ENCODE measurements around the gene DUS2. TPM values are rescaled to one million over a fixed set of nuclear protein-coding genes. Genes with fewer than 3 reads are reported as not detected.
"Not testable (repeated sequence)": the region's sequence is repeated elsewhere in the genome, so short reads cannot be mapped to it uniquely, and the experiment has no call there.

DUS2 gene
- total RNA-seq, 4 donors from 2014 or later: 8.4 to 12.5 (median 9.7) TPM

DNA sequence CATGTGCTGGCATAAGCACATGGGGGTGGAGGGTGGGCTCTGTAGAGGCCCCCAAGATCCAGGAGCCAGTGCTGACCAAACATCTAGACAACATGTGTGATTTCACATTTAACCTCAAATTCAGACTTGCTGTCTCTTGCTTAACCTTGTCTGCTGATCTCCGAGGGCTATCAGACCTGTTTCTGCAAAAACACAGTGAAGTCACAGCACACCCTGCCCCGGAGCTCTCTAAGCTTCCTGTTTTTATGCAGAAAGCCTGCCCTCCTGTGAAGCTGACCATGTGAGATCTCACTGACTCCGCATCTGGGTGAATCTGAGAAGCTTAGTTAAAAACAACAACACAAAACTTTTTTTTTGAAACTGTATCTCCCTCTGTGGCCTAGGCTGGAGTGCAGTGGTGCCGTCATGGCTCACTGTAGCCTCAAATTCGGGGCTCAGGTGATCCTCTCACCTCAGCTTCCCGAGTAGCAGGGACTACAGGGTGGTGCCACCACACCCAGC, 17.2 kb upstream of the DUS2 start:
- no peak for TF ChIP-seq POLR2A (IDR thresholded peaks at IDR 0.05; ENCODE audit: low read depth)
- no peak for TF ChIP-seq EP300 (IDR thresholded peaks at IDR 0.05)
- TF ChIP-seq POLR2AphosphoS5 (IDR thresholded peaks at IDR 0.05): peak in 1 of 2 donors; percentile 28
- Histone ChIP-seq H3K27ac (replicated peaks in 1 of 4) (peak overlapping the region; percentile 19 to 44 (median 21)), H3K4me3 (no peak overlapping the region), H3K9me3 (no peaks in the 10 kb centered on the region), H3K27me3 (peaks cover 0 to 3% (median 0%) of the 10 kb centered on the region in 4 donors), H3K4me1 (peaks cover 0 to 2% (median 0%) of the 10 kb centered on the region in 4 donors), H3K36me3 (no peaks in the 10 kb centered on the region)
- 52% methylated on average over 6 of the region's 6 CpGs for WGBS
- no peak for DNase-seq (ENCODE audit: extremely low spot score)
- intact Hi-C loops (cut with DNase I): no loop called here

DNA sequence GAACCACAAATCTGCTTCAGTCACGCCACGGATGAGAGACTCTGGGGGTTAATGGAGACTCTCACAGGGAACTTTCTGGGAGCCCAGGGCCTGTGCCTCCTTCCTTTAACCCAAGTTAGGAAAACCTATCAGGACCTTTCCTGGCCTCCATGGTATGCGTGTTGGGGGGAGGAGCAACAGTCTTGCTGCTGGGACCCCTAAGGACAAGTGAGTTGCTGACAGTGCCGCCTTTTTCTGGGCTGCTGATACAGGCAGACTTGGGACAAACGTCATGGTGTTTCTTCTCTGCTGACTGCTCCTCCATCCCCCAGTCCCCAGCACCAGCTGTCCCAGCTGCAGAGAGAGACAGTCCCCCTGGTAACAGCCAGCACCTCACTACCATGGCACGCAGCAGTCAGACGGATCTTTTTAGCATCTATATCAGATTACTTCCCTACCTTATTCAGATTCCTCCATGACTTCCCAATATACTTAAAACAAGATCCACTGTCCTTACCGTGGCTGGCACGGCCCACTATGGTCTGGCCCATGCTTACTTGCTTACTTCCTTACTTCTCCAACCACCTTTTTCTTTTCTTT, 13.8 kb upstream of the DUS2 start:
- Histone ChIP-seq H3K4me3 (no peak overlapping the region), H3K27me3 (peaks cover 0 to 8% (median 0%) of the 10 kb centered on the region in 4 donors), H3K4me1 (no peaks in the 10 kb centered on the region), H3K9me3 (no peaks in the 10 kb centered on the region), H3K27ac (replicated peaks in 1 of 4) (no peak overlapping the region), H3K36me3 (no peaks in the 10 kb centered on the region)
- intact Hi-C loops (cut with DNase I): no loop called here
- no peak for DNase-seq (ENCODE audit: extremely low spot score)
- TF ChIP-seq POLR2A (IDR thresholded peaks at IDR 0.05; ENCODE audit: low read depth) (no peak), EP300 (IDR thresholded peaks at IDR 0.05) (no peak)
- WGBS: 55% methylated on average over 9 of the region's 9 CpGs

DNA sequence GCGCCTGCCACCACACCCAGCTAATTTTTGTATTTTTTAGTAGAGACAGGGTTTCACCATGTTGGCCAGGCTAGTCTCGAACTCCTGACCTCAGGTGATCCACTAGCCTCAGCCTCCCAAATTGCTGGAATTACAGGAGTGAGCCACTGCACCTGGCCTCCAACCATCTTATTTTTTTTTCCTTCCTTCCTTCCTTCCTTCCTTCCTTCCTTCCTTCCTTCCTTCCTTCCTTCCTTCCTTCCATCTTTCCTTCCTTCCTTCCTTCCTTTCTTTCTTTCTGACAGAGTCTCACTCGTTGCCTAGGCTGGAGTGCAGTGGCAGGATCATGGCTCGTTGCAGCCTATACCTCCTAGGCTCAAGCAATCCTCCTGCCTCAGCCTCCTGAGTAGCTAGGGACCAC, 13.2 kb upstream of the DUS2 start:
- WGBS: 88% methylated on average over 4 of the region's 4 CpGs
- intact Hi-C loops (cut with DNase I); H3K27me3 ChIP-seq: not testable (repeated sequence)

DNA sequence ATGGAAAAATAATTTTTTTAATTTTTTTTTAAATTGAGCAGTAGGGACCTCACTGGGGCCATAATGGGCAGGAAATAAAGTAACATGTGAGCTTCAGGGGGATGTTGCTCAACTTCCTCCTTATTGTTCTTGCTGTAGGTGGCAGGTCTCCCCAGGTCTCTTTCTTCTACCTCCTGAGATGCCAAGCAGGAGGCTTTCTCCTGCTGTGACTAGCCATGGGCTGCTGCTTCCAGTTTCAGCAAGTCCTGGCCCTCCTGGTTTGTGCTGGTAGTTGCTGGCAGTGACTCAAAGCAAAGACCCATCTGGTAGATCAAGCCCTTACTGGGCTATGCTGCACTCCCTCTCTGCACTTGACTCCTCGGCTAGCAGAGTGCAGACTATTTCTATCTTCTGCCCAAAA, 9.6 kb upstream of the DUS2 start:
- Histone ChIP-seq H3K27me3 (peaks cover 0 to 8% (median 0%) of the 10 kb centered on the region in 4 donors), H3K4me3 (no peak overlapping the region), H3K9me3 (no peaks in the 10 kb centered on the region), H3K27ac (replicated peaks in 1 of 4) (peak overlapping the region in 1 of 4 donors; percentile 13), H3K4me1 (no peaks in the 10 kb centered on the region), H3K36me3 (no peaks in the 10 kb centered on the region)
- TF ChIP-seq POLR2AphosphoS5 (IDR thresholded peaks at IDR 0.05) (no peak), POLR2A (IDR thresholded peaks at IDR 0.05; ENCODE audit: low read depth) (no peak), EP300 (IDR thresholded peaks at IDR 0.05) (no peak)
- TF ChIP-seq, protein P1, sequence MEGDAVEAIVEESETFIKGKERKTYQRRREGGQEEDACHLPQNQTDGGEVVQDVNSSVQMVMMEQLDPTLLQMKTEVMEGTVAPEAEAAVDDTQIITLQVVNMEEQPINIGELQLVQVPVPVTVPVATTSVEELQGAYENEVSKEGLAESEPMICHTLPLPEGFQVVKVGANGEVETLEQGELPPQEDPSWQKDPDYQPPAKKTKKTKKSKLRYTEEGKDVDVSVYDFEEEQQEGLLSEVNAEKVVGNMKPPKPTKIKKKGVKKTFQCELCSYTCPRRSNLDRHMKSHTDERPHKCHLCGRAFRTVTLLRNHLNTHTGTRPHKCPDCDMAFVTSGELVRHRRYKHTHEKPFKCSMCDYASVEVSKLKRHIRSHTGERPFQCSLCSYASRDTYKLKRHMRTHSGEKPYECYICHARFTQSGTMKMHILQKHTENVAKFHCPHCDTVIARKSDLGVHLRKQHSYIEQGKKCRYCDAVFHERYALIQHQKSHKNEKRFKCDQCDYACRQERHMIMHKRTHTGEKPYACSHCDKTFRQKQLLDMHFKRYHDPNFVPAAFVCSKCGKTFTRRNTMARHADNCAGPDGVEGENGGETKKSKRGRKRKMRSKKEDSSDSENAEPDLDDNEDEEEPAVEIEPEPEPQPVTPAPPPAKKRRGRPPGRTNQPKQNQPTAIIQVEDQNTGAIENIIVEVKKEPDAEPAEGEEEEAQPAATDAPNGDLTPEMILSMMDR (IDR thresholded peaks at IDR 0.05): no peak
- intact Hi-C loops (cut with DNase I): no loop called here
- no peak for DNase-seq (ENCODE audit: extremely low spot score)
- WGBS: 80% methylated on average over 1 of the region's 1 CpG

More for the DNA sequence above, 13.2 kb upstream of the DUS2 start:
- not testable (repeated sequence) for DNase-seq (ENCODE audit: extremely low spot score); H3K36me3 ChIP-seq; H3K9me3 ChIP-seq; H3K4me3 ChIP-seq; H3K4me1 ChIP-seq; H3K27ac ChIP-seq (replicated peaks in 1 of 4)

DNA sequence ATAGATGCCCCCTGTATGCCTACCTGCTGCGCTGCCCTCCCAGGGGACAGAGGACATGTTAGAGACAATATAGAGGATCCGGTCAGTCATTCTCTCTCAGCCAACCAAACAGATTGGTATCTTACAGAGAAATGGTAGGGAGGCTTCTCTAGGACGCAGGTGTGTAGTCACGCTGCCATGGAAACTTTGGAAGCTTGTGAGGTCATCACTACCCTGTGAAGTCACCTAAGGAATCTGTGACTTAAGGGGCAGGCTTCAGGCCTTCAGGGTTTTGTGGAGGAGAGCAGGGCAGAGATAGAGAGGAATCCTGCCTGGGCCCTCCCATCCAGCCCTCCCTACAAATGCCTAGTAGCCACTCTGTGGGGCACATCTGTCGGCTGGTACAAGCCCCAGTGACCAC, 7.4 kb upstream of the DUS2 start, which contains the start of gene DPEP2NB:
Gene DPEP2NB (minus strand): TSS at position 231 of the 400 bp plus-strand sequence. CDS start 141 bp downstream, at position 90.
- intact Hi-C loops (cut with DNase I): no loop called here
- no peak for DNase-seq (ENCODE audit: extremely low spot score)
- no peak within 1 kb of the TSS for H3K27ac ChIP-seq (replicated peaks in 1 of 4)
- H3K36me3 ChIP-seq: no peaks in the 10 kb centered on the region
- TF ChIP-seq POLR2A (IDR thresholded peaks at IDR 0.05; ENCODE audit: low read depth) (no peak), POLR2AphosphoS5 (IDR thresholded peaks at IDR 0.05) (no peak), EP300 (IDR thresholded peaks at IDR 0.05) (no peak)
- H3K9me3 ChIP-seq: no peaks in the 10 kb centered on the region
- H3K4me3 ChIP-seq: no peak within 1 kb of the TSS
- peaks cover 0 to 5% (median 0%) of the 10 kb centered on the region in 4 donors for H3K27me3 ChIP-seq
- H3K4me1 ChIP-seq: no peaks in the 10 kb centered on the region
- WGBS: 82% methylated on average over 5 of the region's 5 CpGs

DNA sequence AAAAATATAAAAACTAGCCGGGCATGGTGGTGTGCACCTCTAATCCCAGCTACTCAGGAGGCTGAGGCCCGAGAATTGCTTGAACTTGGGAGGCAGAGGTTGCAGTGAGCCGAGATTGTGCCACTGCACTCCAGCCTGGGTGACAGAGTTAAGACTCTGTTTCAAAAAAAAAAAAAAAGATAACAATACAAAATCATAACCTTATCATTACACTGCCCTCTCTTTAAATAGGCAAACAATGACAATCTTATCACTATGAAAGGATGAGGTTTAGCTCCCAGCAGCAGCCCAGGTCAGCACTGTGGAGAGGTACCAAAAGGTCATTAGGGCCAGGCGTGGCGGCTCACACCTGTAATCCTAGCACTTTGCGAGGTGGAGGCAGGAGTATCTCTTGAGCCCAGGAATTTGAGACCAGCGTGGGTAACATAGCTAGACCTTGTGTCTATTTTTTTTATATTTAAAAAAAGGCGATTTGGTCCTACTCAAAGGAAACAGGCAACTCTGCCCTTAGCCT, 3.9 kb upstream of the DUS2 start:
- H3K4me1 ChIP-seq: peaks cover 25 to 28% (median 27%) of the 10 kb centered on the region in 4 donors
- TF ChIP-seq, protein P1 (IDR thresholded peaks at IDR 0.05): no peak
- TF ChIP-seq POLR2AphosphoS5 (IDR thresholded peaks at IDR 0.05): no peak
- intact Hi-C loops (cut with DNase I): no loop called here
- H3K9me3 ChIP-seq: no peaks in the 10 kb centered on the region
- no peaks in the 10 kb centered on the region for H3K27me3 ChIP-seq
- peaks cover 0 to 11% (median 8%) of the 10 kb centered on the region in 4 donors for H3K36me3 ChIP-seq
- no peak overlapping the region for H3K27ac ChIP-seq (replicated peaks in 1 of 4)
- 66% methylated on average over 8 of the region's 8 CpGs for WGBS
- no peak overlapping the region for H3K4me3 ChIP-seq
- DNase-seq (ENCODE audit: extremely low spot score): no peak

Measured in esophagus muscularis mucosa (tissue), 4 donors.